Activated B cell treated with CpG ODN at 0.5 μM for 24 hours (primary cell): ENCODE data around the gene SPRN. TPM values are rescaled to one million over a fixed set of nuclear protein-coding genes. Genes with fewer than 3 reads are reported as not detected.
"Not testable (repeated sequence)": the region's sequence is repeated elsewhere in the genome, so short reads cannot be mapped to it uniquely, and the experiment has no call there.

Experiments
- ATAC-seq: fragments of 200-7000 bp; cut with Tn5 transposase; one replicate; pipeline ENCODE4 v1.10.0; 2021; ENCODE audit warnings: low read depth, mild to moderate bottlenecking, moderate library complexity
- CTCF ChIA-PET: fragments of 350-600 bp; sonication (Branson Sonifier 250); formaldehyde crosslinking; loops from one replicate; lab custom pipeline; 2021; ENCODE audit warnings: antibody characterized with exemption; lab: Charles Lee
- POLR2A ChIA-PET: fragments of 350-600 bp; sonication (Branson Sonifier 250); formaldehyde crosslinking; loops from one replicate; lab custom pipeline; 2021; ENCODE audit warnings: antibody characterized with exemption; lab: Charles Lee
- DNase-seq: peaks from one replicate; pipeline ENCODE4 v3.0.0; 2022
- H3K27ac Mint-ChIP-seq: one replicate; pipeline ENCODE4 v1.8.0; 2020; ENCODE audit warnings: mixed read lengths
- H3K27me3 Mint-ChIP-seq: one replicate; pipeline ENCODE4 v1.8.0; 2021; ENCODE audit warnings: mixed read lengths
- H3K36me3 Mint-ChIP-seq: one replicate; pipeline ENCODE4 v1.8.0; 2021; ENCODE audit warnings: low read depth, mixed read lengths
- H3K4me1 Mint-ChIP-seq: one replicate; pipeline ENCODE4 v1.8.0; 2021; ENCODE audit warnings: mixed read lengths
- H3K4me3 Mint-ChIP-seq: one replicate; pipeline ENCODE4 v1.8.0; 2020; ENCODE audit warnings: mild to moderate bottlenecking, mixed read lengths
- H3K9me3 Mint-ChIP-seq: one replicate; pipeline ENCODE4 v1.8.0; 2020; ENCODE audit warnings: mixed read lengths
- intact Hi-C: fragments of 100-400 bp; cut with micrococcal nuclease; formaldehyde crosslinking; loops from one replicate; pipeline ENCODE4 v1.15.1; 2024
- total RNA-seq: library from RNA; stranded (reverse); gene quantifications from 2 replicates; pipeline ENCODE4 v1.2.3, GENCODE V29; 2022
- TF ChIP-seq, protein P1 (sequence below): fragments of 200-600 bp; IDR thresholded peaks from one replicate; pipeline ENCODE4 v1.8.0; 2022; ENCODE audit warnings: antibody characterized with exemption, mild to moderate bottlenecking

Gene SPRN
- total RNA-seq, 1 donor from 2014 or later: not detected

DNA sequence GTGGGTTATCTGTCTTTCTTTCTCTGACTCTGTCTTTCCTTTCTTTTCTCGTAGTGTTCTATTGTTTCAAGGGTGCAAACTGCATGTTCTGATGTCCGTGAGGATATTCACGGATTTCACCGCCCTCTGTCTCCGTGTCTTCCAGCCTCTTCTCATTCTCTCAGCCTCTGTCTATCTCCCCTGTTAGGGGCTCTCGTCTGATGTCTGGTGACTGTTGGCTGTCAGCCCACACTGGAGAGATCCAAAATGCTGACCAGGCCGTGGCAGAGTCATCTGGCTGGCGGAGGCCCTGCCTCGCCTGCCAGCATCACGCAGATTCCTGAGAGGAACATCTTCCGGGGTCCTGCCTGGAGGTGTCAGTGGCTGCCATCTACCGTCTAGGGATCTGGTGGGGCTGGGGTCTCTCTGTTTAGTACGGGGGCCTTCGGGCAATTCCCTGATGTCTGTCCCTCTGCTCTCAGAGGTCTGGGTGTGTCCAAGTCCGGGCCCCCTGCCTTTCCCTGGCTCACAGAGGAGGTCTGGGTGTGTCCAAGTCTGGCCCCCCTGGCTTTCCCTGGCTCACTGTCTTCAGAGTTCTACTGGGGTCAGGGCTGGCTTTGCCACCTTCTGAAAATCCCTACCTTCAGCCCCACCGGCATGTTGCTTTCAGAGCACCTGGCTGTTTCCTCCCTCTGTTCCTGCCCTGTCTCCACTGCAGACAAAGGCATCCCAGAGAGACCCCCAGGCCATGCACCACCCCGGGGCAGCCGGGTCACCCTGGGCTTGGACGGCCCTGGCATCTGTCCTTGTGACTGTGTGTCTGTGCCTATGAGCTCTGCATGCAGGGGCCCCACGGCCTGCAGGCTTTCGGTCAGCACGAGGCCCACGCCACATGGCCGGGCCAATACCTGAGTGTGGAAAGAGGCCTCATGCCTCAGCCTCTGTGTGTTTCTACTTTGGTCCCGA lies 15.4 kb upstream of the SPRN start:
- intact Hi-C loops: loop anchor here (10.0 kb wide), 1 partner anchor 75 kb away; no protein-coding TSS in a partner anchor
- Mint-ChIP-seq H3K9me3 (peaks cover 3% of the 10 kb centered on the region), H3K4me3 (no peak overlapping the region), H3K27me3 (peaks cover 5% of the 10 kb centered on the region), H3K27ac (no peak overlapping the region), H3K36me3 (no peaks in the 10 kb centered on the region), H3K4me1 (peaks cover 6% of the 10 kb centered on the region)
- ChIA-PET POLR2A (no interaction called here), CTCF (no interaction called here)
- ATAC-seq: no peak
- TF ChIP-seq, protein P1, sequence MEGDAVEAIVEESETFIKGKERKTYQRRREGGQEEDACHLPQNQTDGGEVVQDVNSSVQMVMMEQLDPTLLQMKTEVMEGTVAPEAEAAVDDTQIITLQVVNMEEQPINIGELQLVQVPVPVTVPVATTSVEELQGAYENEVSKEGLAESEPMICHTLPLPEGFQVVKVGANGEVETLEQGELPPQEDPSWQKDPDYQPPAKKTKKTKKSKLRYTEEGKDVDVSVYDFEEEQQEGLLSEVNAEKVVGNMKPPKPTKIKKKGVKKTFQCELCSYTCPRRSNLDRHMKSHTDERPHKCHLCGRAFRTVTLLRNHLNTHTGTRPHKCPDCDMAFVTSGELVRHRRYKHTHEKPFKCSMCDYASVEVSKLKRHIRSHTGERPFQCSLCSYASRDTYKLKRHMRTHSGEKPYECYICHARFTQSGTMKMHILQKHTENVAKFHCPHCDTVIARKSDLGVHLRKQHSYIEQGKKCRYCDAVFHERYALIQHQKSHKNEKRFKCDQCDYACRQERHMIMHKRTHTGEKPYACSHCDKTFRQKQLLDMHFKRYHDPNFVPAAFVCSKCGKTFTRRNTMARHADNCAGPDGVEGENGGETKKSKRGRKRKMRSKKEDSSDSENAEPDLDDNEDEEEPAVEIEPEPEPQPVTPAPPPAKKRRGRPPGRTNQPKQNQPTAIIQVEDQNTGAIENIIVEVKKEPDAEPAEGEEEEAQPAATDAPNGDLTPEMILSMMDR: no peak
- no peak for DNase-seq

DNA sequence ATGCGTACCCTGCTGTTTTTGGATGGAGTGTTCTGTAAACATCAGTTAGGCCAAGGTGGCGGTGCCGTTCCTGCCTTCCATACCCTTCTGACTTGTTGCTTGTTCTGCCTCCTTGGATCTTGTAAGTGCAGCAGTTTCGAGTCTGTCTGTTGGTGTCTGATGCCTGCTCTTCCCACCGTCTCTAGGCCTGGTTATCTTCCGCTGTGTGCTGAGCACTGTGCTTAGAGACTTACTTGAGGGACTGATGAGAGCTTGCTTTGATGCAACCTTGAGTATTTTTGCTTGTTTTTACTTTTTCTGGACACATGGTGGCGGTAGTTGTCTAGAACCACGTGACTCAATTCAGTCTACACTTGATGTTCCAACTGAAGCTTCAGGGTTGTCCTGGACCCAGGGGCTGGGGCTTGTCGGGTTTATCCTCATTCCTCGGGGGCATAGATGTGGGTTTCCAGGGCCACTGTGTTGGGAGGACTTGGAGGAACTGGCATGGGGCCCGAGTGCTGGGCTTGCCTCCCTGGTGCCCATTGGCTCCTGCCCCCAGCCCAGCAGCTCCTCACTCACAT lies 14.4 kb upstream of the SPRN start:
- Mint-ChIP-seq H3K36me3 (no peaks in the 10 kb centered on the region), H3K27ac (no peak overlapping the region), H3K9me3 (peaks cover 3% of the 10 kb centered on the region), H3K27me3 (peaks cover 5% of the 10 kb centered on the region), H3K4me3 (no peak overlapping the region), H3K4me1 (peaks cover 6% of the 10 kb centered on the region)
- TF ChIP-seq, protein P1: no peak
- intact Hi-C loops: loop anchor here (10.0 kb wide), 1 partner anchor 76 kb away; no protein-coding TSS in a partner anchor
- DNase-seq: no peak
- ChIA-PET POLR2A (no interaction called here), CTCF (interaction anchor here (2.3 kb wide), 1 partner anchor 109 kb away, joined by 15 read pairs; no protein-coding TSS in a partner anchor)
- ATAC-seq: no peak

DNA sequence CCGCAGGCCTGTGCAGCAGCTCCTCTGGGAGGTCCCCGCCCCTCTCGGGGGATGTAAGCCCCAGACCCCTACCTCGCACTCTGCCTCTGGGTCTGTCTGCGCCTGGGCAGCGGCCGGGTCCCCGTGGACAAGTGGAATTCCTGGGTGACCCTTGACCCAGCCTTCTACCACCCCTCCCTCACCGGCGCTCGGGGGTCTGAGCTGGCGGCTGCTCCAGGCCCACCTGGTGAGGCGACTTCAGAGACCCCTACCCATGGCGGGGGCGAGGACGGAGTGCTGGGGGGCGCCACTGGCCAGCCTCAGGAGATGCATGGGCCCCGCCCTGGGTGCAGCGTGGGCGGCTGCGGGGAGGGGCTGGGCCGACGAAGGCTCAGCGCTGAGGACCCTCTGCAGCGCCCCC lies 8.4 kb upstream of the SPRN start:
- intact Hi-C loops: loop anchor here (10.0 kb wide), 1 partner anchor 82 kb away; no protein-coding TSS in a partner anchor
- H3K27ac Mint-ChIP-seq, POLR2A ChIA-PET, ATAC-seq, H3K9me3 Mint-ChIP-seq, H3K27me3 Mint-ChIP-seq, DNase-seq, CTCF ChIA-PET, H3K4me1 Mint-ChIP-seq, H3K4me3 Mint-ChIP-seq, H3K36me3 Mint-ChIP-seq: not testable (repeated sequence)

DNA sequence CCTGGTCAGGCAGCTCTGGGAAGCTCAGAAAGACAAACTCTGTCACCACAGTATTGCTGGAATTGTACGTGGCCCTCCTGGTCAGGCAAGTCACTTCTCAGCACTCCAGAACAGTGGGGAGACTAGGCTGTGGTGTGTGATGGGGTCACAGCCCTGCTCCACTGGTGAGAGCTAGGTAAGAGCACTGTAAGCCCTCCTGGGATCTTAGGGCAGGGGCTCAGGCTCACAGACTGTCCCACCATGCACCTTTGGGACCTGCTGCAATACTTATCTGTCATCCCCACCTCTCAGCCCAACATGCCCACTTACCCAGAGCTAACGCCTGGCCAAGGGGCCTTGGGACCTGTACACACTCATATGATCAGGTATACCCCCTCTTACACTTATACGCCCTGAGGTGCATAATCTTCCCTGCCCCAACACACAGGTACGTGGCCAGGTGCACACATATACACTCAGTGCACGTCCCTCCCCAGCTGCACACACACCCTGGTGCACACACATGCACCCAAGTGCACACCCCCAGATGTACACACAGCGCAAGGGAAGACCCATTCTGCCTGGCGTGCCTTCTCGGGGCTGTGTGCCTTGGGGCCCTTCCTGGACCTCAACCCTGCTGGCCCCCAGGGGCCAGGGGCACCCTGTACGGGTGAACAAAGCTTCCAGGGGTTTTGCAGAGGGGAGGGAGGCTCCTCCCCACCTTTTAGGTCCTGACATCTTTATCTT lies 7.6 kb upstream of the SPRN start:
- intact Hi-C loops: loop anchor here (10.0 kb wide), 1 partner anchor 83 kb away; no protein-coding TSS in a partner anchor
- ATAC-seq, H3K27ac Mint-ChIP-seq, DNase-seq, POLR2A ChIA-PET, H3K4me1 Mint-ChIP-seq, H3K27me3 Mint-ChIP-seq, CTCF ChIA-PET, H3K36me3 Mint-ChIP-seq, H3K9me3 Mint-ChIP-seq, H3K4me3 Mint-ChIP-seq: not testable (repeated sequence)

DNA sequence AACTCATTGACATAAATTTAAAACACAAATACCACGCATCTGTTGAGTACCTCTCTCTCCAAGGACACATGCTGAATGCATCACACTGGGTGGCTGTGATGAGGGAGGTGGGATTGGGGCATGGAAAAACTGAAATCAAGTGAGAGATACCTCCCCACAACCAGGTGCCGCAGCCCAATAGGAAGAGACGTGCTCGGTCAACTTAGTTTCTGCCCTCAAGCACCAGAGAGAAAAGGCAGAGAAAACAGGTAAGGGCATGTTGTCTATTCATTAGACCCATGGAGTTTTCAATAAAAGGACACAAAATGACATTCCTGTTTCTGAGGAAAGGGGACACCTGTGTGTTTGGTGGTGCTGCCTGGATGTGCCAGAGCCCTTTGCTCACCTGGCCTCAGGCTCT lies 5.1 kb upstream of the SPRN start:
- DNase-seq, POLR2A ChIA-PET, H3K4me3 Mint-ChIP-seq, H3K27me3 Mint-ChIP-seq, H3K27ac Mint-ChIP-seq, intact Hi-C loops, H3K4me1 Mint-ChIP-seq, ATAC-seq, CTCF ChIA-PET, H3K36me3 Mint-ChIP-seq, H3K9me3 Mint-ChIP-seq: not testable (repeated sequence)

DNA sequence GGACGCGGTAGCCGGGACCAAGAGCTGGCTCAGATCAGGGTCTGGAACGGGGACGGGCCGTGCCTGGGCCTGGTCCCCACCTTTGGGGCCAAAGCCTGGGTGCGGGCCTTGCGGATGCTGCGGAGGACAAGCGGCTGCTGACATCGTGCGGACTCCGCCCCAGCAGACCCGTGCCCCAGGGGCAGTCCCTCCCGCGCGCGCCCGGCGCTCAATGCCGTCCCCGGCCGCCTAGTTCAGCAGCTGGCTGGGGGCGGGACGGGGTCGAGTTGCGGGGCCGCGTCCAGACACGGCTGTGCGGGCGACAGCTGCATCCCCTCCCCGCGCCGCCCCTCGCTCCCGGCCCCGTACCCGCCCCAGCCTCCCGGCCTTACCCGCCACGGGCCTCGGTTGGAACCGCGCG lies 323 bp downstream of the SPRN start:
- peak; percentile 26 for ATAC-seq
- H3K27me3 Mint-ChIP-seq, DNase-seq, intact Hi-C loops, H3K27ac Mint-ChIP-seq, POLR2A ChIA-PET, H3K4me1 Mint-ChIP-seq, H3K9me3 Mint-ChIP-seq, CTCF ChIA-PET, H3K4me3 Mint-ChIP-seq: not testable (repeated sequence)
- peaks cover 15% of the 10 kb centered on the region for H3K36me3 Mint-ChIP-seq
